IMR-90 (cell line): ENCODE data around the gene HOXC10. TPM values are rescaled to one million over a fixed set of nuclear protein-coding genes. Genes with fewer than 3 reads are reported as not detected.

Experiments used
- ATAC-seq: fragments of 200-7000 bp; cut with Tn5 transposase; 2 replicates; pipeline ENCODE4 v1.9.1; 2020; ENCODE audit warnings: low read depth, mild to moderate bottlenecking, moderate library complexity
- BruUV-seq: library from RNA; stranded (reverse); fragments of 400-500 nt; replicated peaks from 2 replicates; lab custom pipeline; 2021; lab: Mats Ljungman, UMichigan
- CTCF ChIA-PET: fragments of 300-600 bp; formaldehyde crosslinking; extraction: SDS; loops from one replicate; lab custom pipeline; 2021; ENCODE audit warnings: antibody characterized with exemption; lab: Yijun Ruan, JAX
- POLR2A ChIA-PET: fragments of 300-600 bp; sonication (Branson Sonifier 250); formaldehyde crosslinking; loops from one replicate; lab custom pipeline; 2022; ENCODE audit warnings: antibody characterized with exemption; ENCODE audit not compliant: unreplicated experiment; lab: Charles Lee
- DNase-seq: peaks from one replicate; pipeline ENCODE4 v3.0.0; 2013
- H2AFZ ChIP-seq: replicated peaks from 2 replicates; pipeline ENCODE3; 2013; ENCODE audit warnings: low read length, mild to moderate bottlenecking; ENCODE audit not compliant: poor library complexity
- H2AK5ac ChIP-seq: 2 replicates; pipeline ENCODE4 v1.6.1; 2013; ENCODE audit warnings: low read depth, low read length, inconsistent platforms
- H2AK9ac ChIP-seq: replicated peaks from 2 replicates; pipeline ENCODE3; 2013; ENCODE audit warnings: mild to moderate bottlenecking, low read depth, low read length, moderate library complexity; ENCODE audit not compliant: poor library complexity
- H2BK120ac ChIP-seq: 2 replicates; pipeline ENCODE4 v1.6.1; 2013; ENCODE audit warnings: low read depth, low read length, inconsistent platforms
- H2BK15ac ChIP-seq: 3 replicates; pipeline ENCODE4 v1.6.1; 2013; ENCODE audit warnings: low read depth, low read length, inconsistent platforms
- H2BK20ac ChIP-seq: 2 replicates; pipeline ENCODE4 v1.6.1; 2013; ENCODE audit warnings: low read depth, mild to moderate bottlenecking, inconsistent platforms, low read length, moderate library complexity
- H2BK5ac ChIP-seq: 2 replicates; pipeline ENCODE4 v1.6.1; 2013; ENCODE audit warnings: mild to moderate bottlenecking, low read depth, low read length, inconsistent platforms; ENCODE audit not compliant: poor library complexity, severe bottlenecking
- H3K14ac ChIP-seq: replicated peaks from 2 replicates; pipeline ENCODE4 v1.6.1; 2013; ENCODE audit warnings: low read depth, low read length, inconsistent platforms
- H3K18ac ChIP-seq: 2 replicates; pipeline ENCODE4 v1.6.1; 2013; ENCODE audit warnings: low read depth, low read length, control low read depth
- H3K23ac ChIP-seq: 2 replicates; pipeline ENCODE4 v1.6.1; 2013; ENCODE audit warnings: low read depth, low read length, inconsistent platforms
- H3K27ac ChIP-seq: 2 replicates; pipeline ENCODE4 v1.5.1; 2013; ENCODE audit warnings: mild to moderate bottlenecking, control low read depth, low read length; ENCODE audit not compliant: insufficient read depth
- H3K27me3 ChIP-seq: 2 replicates; pipeline ENCODE4 v1.6.1; 2013; ENCODE audit warnings: low read length; ENCODE audit not compliant: control insufficient read depth, insufficient read depth
- H3K36me3 ChIP-seq: 2 replicates; pipeline ENCODE4 v1.6.1; 2013; ENCODE audit warnings: low read length, mixed read lengths; ENCODE audit not compliant: control insufficient read depth, insufficient read depth
- H3K4ac ChIP-seq: 2 replicates; pipeline ENCODE4 v1.6.1; 2013; ENCODE audit warnings: low read depth, low read length, inconsistent platforms
- H3K4me1 ChIP-seq: 2 replicates; pipeline ENCODE4 v1.6.1; 2013; ENCODE audit warnings: low read length, mixed read lengths; ENCODE audit not compliant: control insufficient read depth, insufficient read depth
- H3K4me2 ChIP-seq: 2 replicates; pipeline ENCODE4 v1.6.1; 2013; ENCODE audit warnings: low read depth, mild to moderate bottlenecking, control low read depth, low read length, moderate library complexity
- H3K4me3 ChIP-seq: 2 replicates; pipeline ENCODE4 v1.5.1; 2013; ENCODE audit warnings: low read depth, mild to moderate bottlenecking, control low read depth, low read length, moderate library complexity; ENCODE audit not compliant: insufficient read depth
- H3K56ac ChIP-seq: 2 replicates; pipeline ENCODE4 v1.6.1; 2013; ENCODE audit warnings: low read length, inconsistent platforms; ENCODE audit not compliant: insufficient read depth; ENCODE audit errors: extremely low read depth
- H3K79me1 ChIP-seq, 2 experiments: 2 replicates each; pipeline ENCODE4 v1.6.1; 2013; ENCODE audit warnings: low read length in 2 of 2, inconsistent platforms in 1 of 2, low read depth in 1 of 2
- H3K9ac ChIP-seq: 2 replicates; pipeline ENCODE4 v1.6.1; 2013; ENCODE audit warnings: low read depth, low read length, control low read depth
- H3K9me1 ChIP-seq: 2 replicates; pipeline ENCODE4 v1.6.1; 2013; ENCODE audit warnings: low read length, inconsistent platforms; ENCODE audit not compliant: insufficient read depth
- H3K9me3 ChIP-seq: 2 replicates; pipeline ENCODE4 v1.6.1; 2013; ENCODE audit warnings: low read length; ENCODE audit not compliant: control insufficient read depth, insufficient read depth
- H4K20me1 ChIP-seq: 2 replicates; pipeline ENCODE4 v1.6.1; 2013; ENCODE audit warnings: low read length, inconsistent platforms; ENCODE audit not compliant: insufficient read depth
- H4K5ac ChIP-seq: 2 replicates; pipeline ENCODE4 v1.6.1; 2013; ENCODE audit warnings: mild to moderate bottlenecking, low read depth, low read length, control low read depth
- H4K8ac ChIP-seq, 2 experiments: 2 replicates each; pipeline ENCODE4 v1.6.1; 2013; ENCODE audit warnings: low read depth in 2 of 2, low read length in 2 of 2, control low read depth in 1 of 2, inconsistent platforms in 1 of 2
- H4K91ac ChIP-seq: 2 replicates; pipeline ENCODE4 v1.6.1; 2013; ENCODE audit warnings: low read depth, low read length, inconsistent platforms; ENCODE audit not compliant: insufficient read depth
- BHLHE40 ChIP-seq: fragments of 150-350 bp; IDR thresholded peaks from 2 replicates; pipeline ENCODE4 v1.6.1; 2016; ENCODE audit warnings: mild to moderate bottlenecking, low read depth, low read length
- CEBPB ChIP-seq: IDR thresholded peaks from 2 replicates; pipeline ENCODE4 v1.6.1; 2012; ENCODE audit warnings: low read depth, low read length, improper control_type of control experiment
- CHD1 ChIP-seq: IDR thresholded peaks from 2 replicates; pipeline ENCODE4 v1.6.1; 2012; ENCODE audit warnings: low read depth, low read length, improper control_type of control experiment
- FOS ChIP-seq: fragments of 150-350 bp; IDR thresholded peaks from 2 replicates; pipeline ENCODE4 v1.6.1; 2016; ENCODE audit warnings: low read depth, low read length
- MAFK ChIP-seq: IDR thresholded peaks from 2 replicates; pipeline ENCODE4 v1.6.1; 2012; ENCODE audit warnings: low read depth, low read length, improper control_type of control experiment
- MAZ ChIP-seq: IDR thresholded peaks from 2 replicates; pipeline ENCODE4 v1.6.1; 2012; ENCODE audit warnings: low read depth, mild to moderate bottlenecking, low read length, improper control_type of control experiment, moderate library complexity, borderline replicate concordance
- MXI1 ChIP-seq: IDR thresholded peaks from 2 replicates; pipeline ENCODE4 v1.6.1; 2012; ENCODE audit warnings: low read depth, mild to moderate bottlenecking, low read length, moderate library complexity, borderline replicate concordance
- NFE2L2 ChIP-seq: fragments of 150-350 bp; IDR thresholded peaks from 2 replicates; pipeline ENCODE4 v1.6.1; 2016; ENCODE audit warnings: low read depth, mild to moderate bottlenecking, low read length
- POLR2A ChIP-seq: IDR thresholded peaks from 2 replicates; pipeline ENCODE4 v1.6.1; 2012; ENCODE audit warnings: mild to moderate bottlenecking, low read depth, low read length
- RAD21 ChIP-seq: IDR thresholded peaks from 2 replicates; pipeline ENCODE4 v1.6.1; 2012; ENCODE audit warnings: low read length, improper control_type of control experiment
- RCOR1 ChIP-seq: IDR thresholded peaks from 2 replicates; pipeline ENCODE4 v1.6.1; 2012; ENCODE audit warnings: mild to moderate bottlenecking, low read length, improper control_type of control experiment; ENCODE audit not compliant: insufficient replicate concordance
- RFX5 ChIP-seq: IDR thresholded peaks from 2 replicates; pipeline ENCODE4 v1.8.0; 2012; ENCODE audit warnings: low read depth, mild to moderate bottlenecking, low read length, moderate library complexity
- SMC3 ChIP-seq: fragments of 150-350 bp; IDR thresholded peaks from 2 replicates; pipeline ENCODE4 v1.6.1; 2016; ENCODE audit warnings: low read depth, mild to moderate bottlenecking, antibody characterized with exemption, low read length, moderate library complexity
- WGBS, 2 experiments: methylation state at CpG; one replicate each; pipeline versions ENCODE4 v1.1.5 to v1.1.7; 2013; ENCODE audit warnings: missing lambda C conversion rate in 2 of 2; ENCODE audit not compliant: insufficient read length in 1 of 2; ENCODE audit errors: extremely low coverage in 2 of 2; 5-methylcytosine and 5-hydroxymethylcytosine counted together
- dilution Hi-C: fragments of 300-500 bp; cut with HindIII; formaldehyde crosslinking; loops from one replicate; pipeline ENCODE4 v1.14.3; 2018; ENCODE audit warnings: low sequenced_read_pairs; ENCODE audit not compliant: unreplicated experiment
- in situ Hi-C: fragments of 300-500 bp; cut with MboI; formaldehyde crosslinking; loops from 3 replicates; pipeline ENCODE4 v1.14.3; 2019; ENCODE audit warnings: low sequenced_read_pairs, inconsistent platforms, mixed read lengths
- intact Hi-C: fragments of 100-400 bp; cut with micrococcal nuclease; formaldehyde crosslinking; loops from 2 replicates; pipeline ENCODE4 v1.10.0; 2022
- polyA plus RNA-seq, 3 experiments: library from polyadenylated mRNA; depleted of rRNA; stranded (reverse); fragments of >200 nt; gene quantifications; 2 replicates each; pipeline ENCODE4 v1.2.3, GENCODE V29; 2012; ENCODE audit warnings: low replicate concordance in 1 of 3
- total RNA-seq: library from RNA; depleted of rRNA; stranded (reverse); fragments of >200 nt; gene quantifications from 2 replicates; pipeline ENCODE4 v1.2.3, GENCODE V29; 2012
- TF ChIP-seq, protein P1 (sequence below): conservative IDR thresholded peaks from 2 replicates; pipeline ENCODE4 v1.5.1; 2012; ENCODE audit warnings: mild to moderate bottlenecking, low read depth, low read length, improper control_type of control experiment
- TF ChIP-seq, protein P2 (sequence below): fragments of 150-350 bp; IDR thresholded peaks from 2 replicates; pipeline ENCODE4 v1.6.1; 2016; ENCODE audit warnings: low read depth, mild to moderate bottlenecking, low read length, moderate library complexity, borderline replicate concordance
- TF ChIP-seq, protein P3 (sequence below): fragments of 150-350 bp; IDR thresholded peaks from 2 replicates; pipeline ENCODE4 v1.6.1; 2017; ENCODE audit warnings: mild to moderate bottlenecking, antibody characterized with exemption, low read length, low read depth

HOXC10 gene
- total and polyA plus RNA-seq, 2 of the 4 experiments (the other 2 are of a cell fraction) = 0.15 TPM; not detected in 1

DNA sequence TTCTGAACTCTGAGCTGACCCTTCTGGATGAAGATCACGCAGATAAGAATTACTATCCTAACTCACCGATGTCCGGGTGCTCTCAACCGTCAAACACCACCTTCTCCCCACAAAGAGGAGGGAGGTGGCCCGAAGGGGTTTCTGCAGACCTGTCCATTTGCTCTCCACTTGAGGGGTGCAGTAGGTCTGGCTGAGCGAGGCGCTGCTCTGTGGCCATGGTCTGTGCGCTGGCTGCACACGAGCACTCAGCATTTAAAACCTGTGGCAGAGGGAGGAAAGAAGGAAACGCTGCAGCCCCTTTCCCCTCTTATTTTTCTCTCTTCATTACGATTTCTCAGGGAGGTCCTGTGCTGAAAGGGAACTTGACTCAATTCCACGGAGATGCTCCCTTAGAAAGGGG, 47.8 kb upstream of the HOXC10 start:
- no peak overlapping the region for H3K27ac ChIP-seq
- H2BK120ac ChIP-seq = no peak overlapping the region
- CTCF ChIA-PET = no interaction called here
- no peak overlapping the region for H4K5ac ChIP-seq
- in situ Hi-C loops = no loop called here
- DNase-seq (no peak), ATAC-seq (no peak)
- intact Hi-C loops = no loop called here
- no peak overlapping the region for H2BK15ac ChIP-seq
- peaks cover 9% of the 10 kb centered on the region for H3K9me3 ChIP-seq
- H2BK5ac ChIP-seq = no peak overlapping the region
- H3K4ac ChIP-seq = no peak overlapping the region
- POLR2A ChIA-PET = no interaction called here
- no peak overlapping the region for H2BK20ac ChIP-seq
- no peak overlapping the region for H4K8ac ChIP-seq
- WGBS, 2 experiments = no CpG with 5 or more reads among the region's 12 CpGs
- H3K4me2 ChIP-seq = no peak overlapping the region
- BruUV-seq = no TSS peak
- dilution Hi-C loops = no loop called here
- no peak overlapping the region for H3K56ac ChIP-seq
- no peak overlapping the region for H2AK9ac ChIP-seq
- H3K14ac ChIP-seq = no peak overlapping the region
- H3K4me1 ChIP-seq = no peaks in the 10 kb centered on the region
- H3K79me1 ChIP-seq = no peaks in the 10 kb centered on the region
- peaks cover 91% of the 10 kb centered on the region for H3K27me3 ChIP-seq
- no peaks in the 10 kb centered on the region for H3K36me3 ChIP-seq
- no peak overlapping the region for H4K91ac ChIP-seq
- no peak overlapping the region for H2AFZ ChIP-seq
- TF ChIP-seq RFX5 (no peak), MXI1 (no peak), CHD1 (no peak), SMC3 (no peak), RCOR1 (no peak), BHLHE40 (no peak), POLR2A (no peak), CEBPB (no peak), FOS (no peak), RAD21 (no peak), MAZ (no peak), NFE2L2 (no peak), MAFK (no peak)
- TF ChIP-seq, protein P1, sequence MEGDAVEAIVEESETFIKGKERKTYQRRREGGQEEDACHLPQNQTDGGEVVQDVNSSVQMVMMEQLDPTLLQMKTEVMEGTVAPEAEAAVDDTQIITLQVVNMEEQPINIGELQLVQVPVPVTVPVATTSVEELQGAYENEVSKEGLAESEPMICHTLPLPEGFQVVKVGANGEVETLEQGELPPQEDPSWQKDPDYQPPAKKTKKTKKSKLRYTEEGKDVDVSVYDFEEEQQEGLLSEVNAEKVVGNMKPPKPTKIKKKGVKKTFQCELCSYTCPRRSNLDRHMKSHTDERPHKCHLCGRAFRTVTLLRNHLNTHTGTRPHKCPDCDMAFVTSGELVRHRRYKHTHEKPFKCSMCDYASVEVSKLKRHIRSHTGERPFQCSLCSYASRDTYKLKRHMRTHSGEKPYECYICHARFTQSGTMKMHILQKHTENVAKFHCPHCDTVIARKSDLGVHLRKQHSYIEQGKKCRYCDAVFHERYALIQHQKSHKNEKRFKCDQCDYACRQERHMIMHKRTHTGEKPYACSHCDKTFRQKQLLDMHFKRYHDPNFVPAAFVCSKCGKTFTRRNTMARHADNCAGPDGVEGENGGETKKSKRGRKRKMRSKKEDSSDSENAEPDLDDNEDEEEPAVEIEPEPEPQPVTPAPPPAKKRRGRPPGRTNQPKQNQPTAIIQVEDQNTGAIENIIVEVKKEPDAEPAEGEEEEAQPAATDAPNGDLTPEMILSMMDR = no peak
- TF ChIP-seq, protein P2, sequence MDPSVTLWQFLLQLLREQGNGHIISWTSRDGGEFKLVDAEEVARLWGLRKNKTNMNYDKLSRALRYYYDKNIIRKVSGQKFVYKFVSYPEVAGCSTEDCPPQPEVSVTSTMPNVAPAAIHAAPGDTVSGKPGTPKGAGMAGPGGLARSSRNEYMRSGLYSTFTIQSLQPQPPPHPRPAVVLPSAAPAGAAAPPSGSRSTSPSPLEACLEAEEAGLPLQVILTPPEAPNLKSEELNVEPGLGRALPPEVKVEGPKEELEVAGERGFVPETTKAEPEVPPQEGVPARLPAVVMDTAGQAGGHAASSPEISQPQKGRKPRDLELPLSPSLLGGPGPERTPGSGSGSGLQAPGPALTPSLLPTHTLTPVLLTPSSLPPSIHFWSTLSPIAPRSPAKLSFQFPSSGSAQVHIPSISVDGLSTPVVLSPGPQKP = no peak
- TF ChIP-seq, protein P3, sequence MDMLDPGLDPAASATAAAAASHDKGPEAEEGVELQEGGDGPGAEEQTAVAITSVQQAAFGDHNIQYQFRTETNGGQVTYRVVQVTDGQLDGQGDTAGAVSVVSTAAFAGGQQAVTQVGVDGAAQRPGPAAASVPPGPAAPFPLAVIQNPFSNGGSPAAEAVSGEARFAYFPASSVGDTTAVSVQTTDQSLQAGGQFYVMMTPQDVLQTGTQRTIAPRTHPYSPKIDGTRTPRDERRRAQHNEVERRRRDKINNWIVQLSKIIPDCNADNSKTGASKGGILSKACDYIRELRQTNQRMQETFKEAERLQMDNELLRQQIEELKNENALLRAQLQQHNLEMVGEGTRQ = no peak
- no peak overlapping the region for H3K23ac ChIP-seq
- H3K9ac ChIP-seq = no peak overlapping the region
- no peaks in the 10 kb centered on the region for H4K20me1 ChIP-seq
- no peaks in the 10 kb centered on the region for H3K9me1 ChIP-seq
- H3K4me3 ChIP-seq = no peak overlapping the region
- no peak overlapping the region for H2AK5ac ChIP-seq
- H3K18ac ChIP-seq = no peak overlapping the region
